ENCODE data around the gene VASN.

Gene VASN

DNA sequence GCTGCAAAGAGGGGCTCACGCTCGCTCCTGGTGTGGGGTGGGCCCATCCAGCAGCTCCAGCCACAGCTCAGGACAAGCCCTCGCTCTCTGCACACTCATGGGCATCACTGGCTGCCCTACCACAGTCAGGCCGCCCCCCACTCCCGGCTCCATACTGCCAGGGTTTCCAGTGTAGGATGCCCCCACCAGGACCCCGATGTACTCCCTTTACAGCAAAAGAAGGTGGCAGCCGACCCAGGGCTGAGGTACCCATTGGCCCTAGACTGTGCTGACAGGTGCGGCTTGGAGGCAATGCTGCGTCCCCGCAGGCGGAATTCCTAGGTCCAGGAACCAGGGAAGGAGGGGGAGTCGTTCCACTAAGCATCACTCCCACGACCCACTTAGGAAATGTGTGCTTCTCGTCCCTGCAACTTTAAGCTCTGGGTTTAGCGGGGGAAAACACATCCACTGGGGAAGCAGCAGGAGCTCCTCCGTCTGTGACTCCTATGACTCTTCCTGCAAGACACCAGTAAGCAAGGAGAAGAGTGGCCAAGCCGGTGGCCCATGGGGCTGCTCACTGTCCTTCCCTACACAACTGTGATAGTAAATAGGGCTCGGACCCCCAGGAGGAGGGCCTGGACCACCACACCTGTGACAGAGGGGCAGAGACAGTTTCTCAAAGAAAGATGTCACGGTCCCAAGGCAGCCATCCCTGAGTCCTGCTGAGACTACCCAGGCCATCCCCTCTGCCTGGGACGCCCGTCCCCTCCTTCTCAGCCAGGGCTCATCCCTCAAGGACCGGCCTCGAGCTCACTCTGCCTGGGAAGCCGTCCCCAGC lies 31.7 kb downstream of the VASN start:
- DNase-seq (ENCODE audit: low read depth, low spot score): no peak

DNA sequence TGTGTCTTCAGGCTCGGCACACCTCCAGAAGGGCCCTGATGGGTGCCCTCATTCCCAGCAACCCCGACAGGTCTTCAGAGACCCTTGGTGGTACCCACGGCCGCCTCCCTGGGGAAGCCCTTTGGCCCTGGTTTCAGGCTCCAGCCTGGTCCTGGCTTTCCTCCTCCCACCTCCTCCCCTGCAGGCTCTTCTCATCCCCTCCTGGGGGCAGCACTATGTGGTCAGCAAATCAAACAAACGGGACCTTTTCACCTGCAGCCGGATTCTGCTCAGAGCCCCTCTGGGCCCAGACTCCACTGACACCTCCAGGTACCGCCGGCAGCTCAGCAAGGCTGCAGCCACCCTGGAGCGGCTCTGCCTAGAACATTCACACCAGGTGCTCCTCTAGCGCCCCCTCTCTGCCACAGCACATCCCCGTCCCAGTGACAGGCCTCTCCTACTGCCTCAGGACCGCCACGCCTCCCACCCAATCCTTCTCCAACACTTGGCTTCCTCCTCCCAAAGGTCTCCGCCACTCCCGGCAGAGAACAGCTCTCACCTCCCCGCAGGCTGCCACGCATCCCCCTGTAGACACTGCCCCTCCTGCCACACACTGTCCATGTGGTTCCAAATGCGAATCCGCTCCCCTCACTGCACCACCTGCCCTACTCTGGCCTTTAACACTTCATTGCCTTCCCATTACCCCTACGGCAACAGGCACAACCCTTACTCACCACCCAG lies 32.8 kb downstream of the VASN start:
- DNase-seq (ENCODE audit: low read depth, low spot score): peak; percentile 92

DNA sequence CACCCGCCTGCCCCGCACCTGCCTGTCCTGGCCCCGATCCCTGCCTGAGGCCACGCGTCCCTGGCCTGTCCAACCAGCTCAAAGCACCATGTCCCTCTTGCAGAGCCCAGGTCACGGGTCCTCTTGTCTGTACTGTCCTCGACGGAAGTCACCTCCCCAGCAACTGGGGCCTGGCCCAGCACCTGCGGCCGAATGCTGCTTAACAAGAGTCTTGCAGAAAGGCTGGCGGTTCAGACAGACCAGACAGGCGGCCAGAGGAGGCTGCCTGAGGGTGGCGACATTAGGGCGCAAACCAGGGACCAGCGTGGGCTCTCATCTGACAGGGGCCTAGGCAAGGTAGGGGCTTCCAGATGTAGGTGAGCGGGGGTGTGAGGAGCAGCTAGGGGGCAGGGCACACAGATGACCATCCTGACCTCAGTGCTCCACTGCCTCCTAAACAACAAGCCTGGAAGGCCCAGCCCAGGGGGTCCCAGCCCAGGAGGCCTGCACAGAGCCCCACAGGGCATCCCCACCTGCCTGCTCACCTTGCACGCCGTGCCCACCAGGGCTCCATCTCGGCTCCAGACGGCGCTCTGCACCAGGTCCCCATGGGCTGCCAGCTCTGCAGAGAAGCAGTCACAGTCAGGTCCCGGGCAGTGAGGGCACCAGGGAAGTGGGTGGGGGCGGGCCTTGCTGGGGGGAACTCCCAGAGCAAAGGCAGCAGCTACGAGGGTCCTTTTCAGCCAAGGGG lies 33.5 kb downstream of the VASN start:
- DNase-seq (ENCODE audit: low read depth, low spot score): peak; percentile 54

DNA sequence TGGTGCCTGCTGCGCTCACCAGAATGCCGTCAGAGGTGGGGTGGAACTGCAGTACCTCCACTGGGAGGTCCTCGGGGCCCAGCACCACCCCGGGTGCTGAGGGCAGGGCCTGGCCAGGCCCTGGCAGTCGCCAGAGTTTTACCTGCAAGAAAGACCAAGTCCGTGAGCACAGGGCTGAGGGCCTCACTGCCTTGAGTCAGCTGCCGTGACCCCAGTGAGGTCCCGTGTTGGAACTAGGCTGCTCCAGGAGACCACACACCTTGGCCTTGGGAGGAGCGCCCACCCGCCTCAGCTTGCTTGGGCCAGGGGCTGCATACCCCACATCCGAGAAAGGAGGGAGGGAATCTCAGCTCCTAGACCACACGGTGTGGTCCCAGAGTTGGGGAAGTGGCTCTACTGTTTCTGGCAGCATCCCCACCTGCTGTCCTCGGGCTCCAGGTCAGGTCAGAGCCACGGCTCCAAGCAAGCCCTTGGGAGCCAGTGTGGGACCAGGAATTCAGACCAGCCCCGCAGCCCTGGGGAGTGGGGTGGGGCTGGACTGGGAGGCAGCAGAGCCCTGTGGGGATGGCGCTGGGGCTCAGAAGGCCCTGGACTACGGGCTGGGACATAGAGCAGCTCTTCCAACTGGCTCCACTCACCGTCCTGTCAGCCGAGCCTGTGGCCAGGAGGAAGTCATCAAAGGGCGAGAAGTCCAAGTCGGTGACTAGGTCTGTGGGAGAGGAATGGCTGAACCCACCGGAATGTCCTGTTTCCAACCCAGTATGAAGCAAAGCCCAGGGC lies 36.1 kb downstream of the VASN start:
- no peak for DNase-seq (ENCODE audit: low read depth, low spot score)

DNA sequence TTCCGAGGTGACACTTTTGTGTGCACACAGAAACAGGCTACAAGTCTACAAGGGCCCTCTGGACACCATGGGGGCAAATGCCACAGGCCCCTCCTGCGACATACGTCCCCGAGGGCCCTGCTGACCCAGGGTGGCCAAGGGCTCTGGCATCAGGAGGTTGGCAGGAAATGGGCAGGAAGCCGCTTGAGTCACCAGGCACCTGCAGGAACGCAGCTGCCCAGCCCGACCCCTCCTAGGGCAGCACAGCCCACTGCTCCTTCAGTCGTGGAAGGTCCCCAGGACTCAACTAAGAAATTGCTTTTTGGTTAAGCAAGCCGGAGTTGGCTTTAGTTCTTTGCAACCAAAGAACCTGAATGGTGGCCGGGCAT lies 36.7 kb downstream of the VASN start:
- DNase-seq (ENCODE audit: low read depth, low spot score): no peak

DNA sequence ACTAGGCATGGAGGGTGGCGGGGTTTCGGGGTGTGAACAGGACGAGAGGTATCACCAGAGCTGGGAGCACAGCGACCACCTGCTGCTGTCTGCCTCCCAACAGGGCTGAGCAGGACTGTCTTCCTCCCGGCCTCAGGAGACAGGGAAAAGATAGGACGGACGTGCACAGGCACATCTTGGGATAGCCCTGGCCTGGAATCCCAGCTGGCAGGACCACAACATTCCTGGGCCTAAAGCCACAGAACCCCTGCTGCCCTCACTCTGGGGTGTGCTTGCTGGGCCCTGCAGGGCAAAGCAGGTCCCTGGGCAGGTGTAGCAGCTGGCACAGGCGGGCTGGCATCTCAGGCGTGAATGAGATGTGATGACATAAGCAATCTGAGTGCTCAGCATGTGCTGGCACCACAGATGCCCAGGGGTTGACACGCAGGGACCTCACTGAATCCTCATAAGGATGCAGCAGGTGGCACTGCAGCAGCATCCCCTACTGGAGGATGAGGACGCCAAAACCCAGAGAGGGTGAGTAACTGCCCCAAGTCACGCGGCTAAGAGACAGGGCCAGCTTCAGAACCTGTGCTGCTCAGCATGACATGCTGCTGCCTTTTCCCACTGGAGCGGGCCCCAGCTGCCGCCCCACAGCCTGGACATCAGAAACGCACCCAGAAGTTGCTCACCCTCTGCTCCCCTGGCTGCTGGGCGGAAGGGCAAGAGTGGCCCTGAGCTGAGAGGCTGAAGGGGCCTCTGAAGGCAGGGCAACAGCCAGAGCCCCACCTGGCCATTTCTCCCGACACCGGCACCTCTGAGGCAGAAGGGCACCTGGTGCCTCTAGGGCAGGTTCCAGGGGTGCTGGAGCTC lies 37.7 kb downstream of the VASN start:
- DNase-seq (ENCODE audit: low read depth, low spot score): no peak

- DNase-seq (ENCODE audit: low read depth, low spot score): no peak
Observed at GRCh38 chr16:4410335-4411075, 38.9 kb downstream of the VASN start.

GRCh38 chr16:4411684-4412083 lies 40.0 kb downstream of the VASN start:
- no peak for DNase-seq (ENCODE audit: low read depth, low spot score)

- DNase-seq (ENCODE audit: low read depth, low spot score): no peak
Observed at GRCh38 chr16:4412159-4412558, 40.5 kb downstream of the VASN start.

DNA sequence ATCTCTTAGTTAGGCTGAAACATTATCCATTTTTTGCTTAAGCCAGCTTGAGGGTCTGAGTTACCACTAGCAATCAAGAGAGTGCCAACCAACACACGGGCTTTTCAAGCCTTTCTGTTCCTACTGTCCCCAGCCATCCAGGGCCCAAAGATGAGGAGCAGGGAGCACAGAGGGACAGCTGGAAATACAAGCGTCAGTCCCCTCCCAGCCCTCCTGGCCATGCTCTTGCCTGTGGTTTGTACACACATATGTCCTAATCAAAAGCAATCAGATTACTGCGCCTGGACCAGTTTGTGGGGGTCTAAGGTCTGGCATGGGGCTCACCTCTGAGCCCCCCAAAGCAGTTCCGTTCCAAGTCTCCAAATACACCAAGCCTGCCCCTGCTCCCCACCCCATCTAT lies 41.2 kb downstream of the VASN start:
- DNase-seq (ENCODE audit: low read depth, low spot score): no peak

GRCh38 chr16:4414187-4414917 lies 42.7 kb downstream of the VASN start:
- DNase-seq (ENCODE audit: low read depth, low spot score): no peak

DNA sequence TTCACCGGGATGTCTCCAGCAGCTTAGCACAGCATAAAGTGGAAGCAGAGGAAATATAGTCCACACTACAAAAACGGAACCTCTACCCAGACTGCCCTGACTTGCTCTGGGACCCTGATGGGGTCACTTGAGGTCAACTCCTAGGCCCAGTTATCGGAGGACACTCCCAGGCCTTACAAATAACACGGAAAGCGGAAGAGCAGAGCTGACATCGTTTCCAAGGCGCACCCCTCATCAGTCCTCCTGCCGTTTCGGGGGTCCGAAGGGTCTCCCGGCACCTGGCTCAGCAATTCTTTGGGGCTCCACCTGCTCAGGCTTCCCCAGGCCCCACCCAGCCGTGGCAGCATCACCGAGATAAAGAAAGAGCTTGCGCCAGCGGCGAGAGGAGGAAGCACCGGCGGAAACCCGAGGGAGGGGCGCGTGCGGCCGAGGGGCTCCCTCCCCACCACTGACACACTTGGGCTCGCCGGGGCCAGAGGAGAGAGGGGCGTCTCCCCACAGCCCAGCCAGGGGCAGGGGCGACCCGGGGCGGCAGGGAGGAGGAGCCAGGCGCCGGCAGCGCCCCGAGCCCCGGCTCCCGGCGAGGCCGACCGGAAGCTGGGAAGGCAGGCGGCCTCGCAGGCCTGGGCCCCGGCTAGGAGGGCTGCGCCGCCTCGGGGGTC lies 44.0 kb downstream of the VASN start:
- DNase-seq (ENCODE audit: low read depth, low spot score): peak; percentile 46

- DNase-seq (ENCODE audit: low read depth, low spot score): peak; percentile 87
Observed at GRCh38 chr16:4416200-4417032, 44.8 kb downstream of the VASN start, which contains the start of gene CORO7. CORO7 (minus strand) TSS chr16:4416596; CDS start chr16:4416518, 78 bp downstream.

DNA sequence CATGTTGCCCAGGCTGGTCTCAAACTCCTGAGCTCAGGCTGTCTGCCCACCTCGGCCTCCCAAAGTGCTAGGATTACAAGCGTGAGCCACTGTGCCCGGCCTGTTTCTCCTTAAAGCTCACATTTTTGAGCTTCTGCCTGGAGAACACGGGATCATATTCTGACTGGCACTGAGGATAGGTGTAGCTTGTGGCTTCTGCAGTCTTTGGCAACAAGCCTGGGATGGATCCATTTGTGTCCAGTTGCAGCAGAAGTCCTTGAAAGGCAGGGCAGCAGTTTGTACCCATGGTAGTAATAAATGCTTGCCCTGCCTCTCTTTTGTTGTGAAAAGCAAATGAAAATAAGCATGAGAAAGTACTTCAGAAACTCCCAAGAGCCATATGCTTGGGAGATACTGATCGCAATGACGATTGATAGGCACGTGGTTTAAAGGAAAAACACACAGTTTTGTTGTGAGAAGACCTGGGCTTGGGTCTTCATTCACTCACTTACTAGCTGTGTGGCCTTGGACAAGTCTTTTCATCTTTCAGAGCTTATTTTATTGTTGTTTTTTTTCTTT lies 47.8 kb downstream of the VASN start:
- DNase-seq (ENCODE audit: low read depth, low spot score): no peak

DNA sequence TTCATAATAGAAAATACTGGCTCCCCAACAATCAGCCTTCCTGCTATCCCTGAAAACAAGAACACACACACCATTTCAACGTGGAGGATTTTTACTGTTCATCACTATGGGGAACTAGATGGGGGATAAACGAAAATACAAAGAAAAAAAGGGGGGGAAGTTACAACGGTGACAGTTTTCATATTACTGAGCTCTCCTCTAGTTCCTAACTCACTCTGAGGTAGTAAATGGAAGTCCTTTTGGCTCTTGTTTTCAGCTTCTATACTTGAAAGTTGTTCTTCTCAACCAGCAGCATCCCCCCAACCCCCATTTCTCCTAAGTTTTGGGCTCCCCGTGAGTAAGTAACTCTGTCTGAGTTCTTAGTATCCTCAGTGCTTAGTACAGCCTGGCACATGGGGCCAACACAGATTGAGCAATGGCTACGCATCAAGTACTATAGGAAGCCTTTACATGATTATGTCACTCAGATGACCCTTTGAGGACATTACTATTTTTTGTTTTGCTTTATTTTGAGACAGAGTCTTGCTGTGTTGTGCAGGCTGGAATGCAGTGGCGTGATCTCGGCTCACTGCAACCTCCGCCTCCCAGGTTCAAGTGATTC lies 49.0 kb downstream of the VASN start:
- no peak for DNase-seq (ENCODE audit: low read depth, low spot score)

- peak; percentile 95 for DNase-seq (ENCODE audit: low read depth, low spot score)
Observed at GRCh38 chr16:4425378-4426020, 53.9 kb downstream of the VASN start, which contains the start of gene DNAJA3. DNAJA3 (plus strand) TSS chr16:4425868; CDS start chr16:4425882, 14 bp downstream.
